ENCODE measurements around the gene OR56B4. TPM values are rescaled to one million over a fixed set of nuclear protein-coding genes. Genes with fewer than 3 reads are reported as not detected.
"Not testable (repeated sequence)": the region's sequence is repeated elsewhere in the genome, so short reads cannot be mapped to it uniquely, and the experiment has no call there.

OR56B4 gene, protein sequence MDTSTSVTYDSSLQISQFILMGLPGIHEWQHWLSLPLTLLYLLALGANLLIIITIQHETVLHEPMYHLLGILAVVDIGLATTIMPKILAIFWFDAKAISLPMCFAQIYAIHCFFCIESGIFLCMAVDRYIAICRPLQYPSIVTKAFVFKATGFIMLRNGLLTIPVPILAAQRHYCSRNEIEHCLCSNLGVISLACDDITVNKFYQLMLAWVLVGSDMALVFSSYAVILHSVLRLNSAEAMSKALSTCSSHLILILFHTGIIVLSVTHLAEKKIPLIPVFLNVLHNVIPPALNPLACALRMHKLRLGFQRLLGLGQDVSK
- not detected for total RNA-seq (ENCODE audit: unreplicated experiment)
- long read RNA-seq = 0 reads

DNA sequence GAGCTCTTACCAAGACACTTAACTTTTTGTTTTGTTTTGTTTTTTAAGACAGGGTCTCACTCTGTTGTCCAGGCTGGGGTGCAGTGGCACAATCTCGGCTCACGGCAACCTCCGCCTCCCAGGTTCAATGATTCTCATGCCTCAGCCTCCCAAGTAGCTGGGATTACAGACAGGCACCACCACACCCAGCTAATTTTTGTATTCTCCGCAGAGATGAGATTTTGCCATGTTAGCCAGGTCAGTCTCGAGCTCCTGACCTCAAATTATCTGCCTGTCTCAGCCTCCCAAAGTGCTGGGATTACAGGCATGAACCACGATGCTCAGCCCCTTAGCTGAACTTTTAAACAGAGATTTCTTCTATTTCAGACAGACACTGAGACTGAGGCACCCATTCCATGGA, at the start of gene OR56B4:
Gene OR56B4, plus strand, starts transcription at position 301 of the 400 bp plus-strand sequence. Its CDS starts 95 bp downstream, at position 396.
- not testable (repeated sequence) for H3K4me3 Mint-ChIP-seq (ENCODE audit: unreplicated experiment); H3K27ac Mint-ChIP-seq (ENCODE audit: unreplicated experiment); H3K36me3 Mint-ChIP-seq (ENCODE audit: low read depth, unreplicated experiment); H3K4me1 Mint-ChIP-seq (ENCODE audit: unreplicated experiment); DNase-seq (ENCODE audit: low spot score); H3K27me3 Mint-ChIP-seq (ENCODE audit: unreplicated experiment); H3K9me3 Mint-ChIP-seq (ENCODE audit: unreplicated experiment)

- no peaks in the 10 kb centered on the region for H3K36me3 Mint-ChIP-seq (ENCODE audit: low read depth, unreplicated experiment)
- H3K4me3 Mint-ChIP-seq (ENCODE audit: unreplicated experiment) = no peak overlapping the region
- no peak for DNase-seq (ENCODE audit: low spot score)
- peaks cover 4% of the 10 kb centered on the region for H3K4me1 Mint-ChIP-seq (ENCODE audit: unreplicated experiment)
- H3K27me3 Mint-ChIP-seq (ENCODE audit: unreplicated experiment) = peaks cover 1% of the 10 kb centered on the region
- no peak for TF ChIP-seq CTCF (IDR thresholded peaks at IDR 0.05; ENCODE audit: unreplicated experiment)
- no peak overlapping the region for H3K27ac Mint-ChIP-seq (ENCODE audit: unreplicated experiment)
- no peaks in the 10 kb centered on the region for H3K9me3 Mint-ChIP-seq (ENCODE audit: unreplicated experiment)
These were observed 46.0 kb upstream of the OR56B4 start for GRCh38 chr11:6061475-6061874.

- no peak for TF ChIP-seq CTCF (IDR thresholded peaks at IDR 0.05; ENCODE audit: unreplicated experiment)
- Mint-ChIP-seq H3K27ac (ENCODE audit: unreplicated experiment) (no peak overlapping the region), H3K36me3 (ENCODE audit: low read depth, unreplicated experiment) (no peaks in the 10 kb centered on the region), H3K27me3 (ENCODE audit: unreplicated experiment) (peaks cover 1% of the 10 kb centered on the region), H3K4me1 (ENCODE audit: unreplicated experiment) (peaks cover 10% of the 10 kb centered on the region), H3K9me3 (ENCODE audit: unreplicated experiment) (no peaks in the 10 kb centered on the region), H3K4me3 (ENCODE audit: unreplicated experiment) (no peak overlapping the region)
- DNase-seq (ENCODE audit: low spot score) = no peak
These were observed 44.7 kb upstream of the OR56B4 start for GRCh38 chr11:6062691-6063358.

DNA sequence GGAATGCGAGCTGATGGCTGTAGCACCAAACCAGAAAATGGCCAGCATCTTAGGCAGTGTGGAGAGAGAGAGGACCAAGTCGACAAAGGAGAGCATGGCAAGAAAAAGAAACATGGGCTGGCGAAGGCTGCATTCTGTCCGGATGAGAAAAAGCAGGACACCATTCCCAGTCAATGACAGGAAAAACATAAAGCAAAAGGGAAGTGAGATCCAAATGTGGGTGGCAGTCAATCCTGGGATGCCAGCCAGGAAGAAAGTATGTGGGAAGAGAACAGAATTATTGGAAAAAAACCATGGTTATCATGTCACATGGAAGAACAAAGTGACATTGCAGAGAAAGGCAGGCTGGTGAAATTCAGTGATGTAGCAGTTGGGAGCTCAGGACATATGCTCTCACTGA, 40.0 kb upstream of the OR56B4 start:
- Mint-ChIP-seq H3K36me3 (ENCODE audit: low read depth, unreplicated experiment) (no peaks in the 10 kb centered on the region), H3K27me3 (ENCODE audit: unreplicated experiment) (peaks cover 5% of the 10 kb centered on the region), H3K4me1 (ENCODE audit: unreplicated experiment) (peaks cover 10% of the 10 kb centered on the region), H3K9me3 (ENCODE audit: unreplicated experiment) (no peaks in the 10 kb centered on the region), H3K4me3 (ENCODE audit: unreplicated experiment) (no peak overlapping the region), H3K27ac (ENCODE audit: unreplicated experiment) (no peak overlapping the region)
- TF ChIP-seq CTCF (IDR thresholded peaks at IDR 0.05; ENCODE audit: unreplicated experiment) = no peak
- no peak for DNase-seq (ENCODE audit: low spot score)

GRCh38 chr11:6076443-6076842, 31.0 kb upstream of the OR56B4 start:
- not testable (repeated sequence) for H3K27ac Mint-ChIP-seq (ENCODE audit: unreplicated experiment); H3K4me3 Mint-ChIP-seq (ENCODE audit: unreplicated experiment); H3K27me3 Mint-ChIP-seq (ENCODE audit: unreplicated experiment); DNase-seq (ENCODE audit: low spot score); H3K4me1 Mint-ChIP-seq (ENCODE audit: unreplicated experiment)
- peaks cover 14% of the 10 kb centered on the region for H3K36me3 Mint-ChIP-seq (ENCODE audit: low read depth, unreplicated experiment)
- peaks cover 13% of the 10 kb centered on the region for H3K9me3 Mint-ChIP-seq (ENCODE audit: unreplicated experiment)

- DNase-seq (ENCODE audit: low spot score) = no peak
- Mint-ChIP-seq H3K4me1 (ENCODE audit: unreplicated experiment) (peaks cover 3% of the 10 kb centered on the region), H3K27me3 (ENCODE audit: unreplicated experiment) (peaks cover 2% of the 10 kb centered on the region), H3K36me3 (ENCODE audit: low read depth, unreplicated experiment) (peaks cover 14% of the 10 kb centered on the region), H3K27ac (ENCODE audit: unreplicated experiment) (no peak overlapping the region), H3K4me3 (ENCODE audit: unreplicated experiment) (no peak overlapping the region), H3K9me3 (ENCODE audit: unreplicated experiment) (peaks cover 13% of the 10 kb centered on the region)
- no peak for TF ChIP-seq CTCF (IDR thresholded peaks at IDR 0.05; ENCODE audit: unreplicated experiment)
These were observed 29.8 kb upstream of the OR56B4 start for GRCh38 chr11:6077723-6078122.
